HEK293T (cell line): ENCODE results near the gene ST8SIA6.

ENCODE experiments used
- CTCF ChIA-PET: fragments of 350-600 bp; formaldehyde crosslinking; extraction: SDS; loops from one replicate; lab custom pipeline; 2021; ENCODE audit warnings: antibody characterized with exemption, inconsistent platforms; lab: Yijun Ruan, JAX
- POLR2A ChIA-PET: fragments of 350-600 bp; formaldehyde crosslinking; extraction: SDS; loops from one replicate; lab custom pipeline; 2020; ENCODE audit warnings: antibody characterized with exemption, inconsistent platforms; lab: Yijun Ruan, JAX
- DNase-seq: peaks from one replicate; pipeline ENCODE4 v3.0.0; 2012; ENCODE audit warnings: mixed read lengths; ENCODE audit errors: extremely low spot score
- ARNT ChIP-seq: fragments of 450-650 bp; IDR thresholded peaks from 2 replicates; pipeline ENCODE4 v1.6.1; 2017; ENCODE audit warnings: mild to moderate bottlenecking
- BHLHE40 ChIP-seq: fragments of 450-650 bp; IDR thresholded peaks from 2 replicates; pipeline ENCODE4 v1.6.1; 2016; ENCODE audit warnings: mild to moderate bottlenecking, moderate library complexity, borderline replicate concordance
- CTBP1 ChIP-seq: fragments of 450-650 bp; IDR thresholded peaks from 2 replicates; pipeline ENCODE4 v1.6.1; 2016; ENCODE audit warnings: borderline replicate concordance
- ELF4 ChIP-seq: fragments of 450-650 bp; IDR thresholded peaks from 2 replicates; pipeline ENCODE4 v1.6.1; 2017; ENCODE audit warnings: antibody characterized with exemption
- FOXA1 ChIP-seq: fragments of 450-650 bp; IDR thresholded peaks from 2 replicates; pipeline ENCODE4 v1.6.1; 2016; ENCODE audit warnings: mild to moderate bottlenecking
- FOXK2 ChIP-seq: fragments of 450-650 bp; IDR thresholded peaks from 2 replicates; pipeline ENCODE4 v1.6.1; 2016; ENCODE audit warnings: mild to moderate bottlenecking
- FOXM1 ChIP-seq: fragments of 450-650 bp; IDR thresholded peaks from 2 replicates; pipeline ENCODE4 v1.6.1; 2017; ENCODE audit warnings: mild to moderate bottlenecking, borderline replicate concordance
- HDGF ChIP-seq: fragments of 450-650 bp; IDR thresholded peaks from 2 replicates; pipeline ENCODE4 v1.6.1; 2017; ENCODE audit warnings: antibody characterized with exemption, borderline replicate concordance
- L3MBTL2 ChIP-seq: fragments of 450-650 bp; conservative IDR thresholded peaks from 2 replicates; pipeline ENCODE4 v1.6.1; 2016; ENCODE audit warnings: mild to moderate bottlenecking
- LEF1 ChIP-seq: fragments of 450-650 bp; IDR thresholded peaks from 2 replicates; pipeline ENCODE4 v1.6.1; 2017; ENCODE audit warnings: mild to moderate bottlenecking, borderline replicate concordance
- NFRKB ChIP-seq: fragments of 450-650 bp; IDR thresholded peaks from 2 replicates; pipeline ENCODE4 v1.6.1; 2016; ENCODE audit warnings: mild to moderate bottlenecking, moderate library complexity
- SP1 ChIP-seq: fragments of 450-650 bp; IDR thresholded peaks from 2 replicates; pipeline ENCODE4 v1.6.1; 2017
- SUZ12 ChIP-seq: fragments of 450-650 bp; IDR thresholded peaks from 2 replicates; pipeline ENCODE4 v1.6.1; 2016; ENCODE audit warnings: mild to moderate bottlenecking
- TARDBP ChIP-seq: fragments of 450-650 bp; IDR thresholded peaks from 2 replicates; pipeline ENCODE4 v1.6.1; 2016
- ZNF384 ChIP-seq: fragments of 450-650 bp; IDR thresholded peaks from 2 replicates; pipeline ENCODE4 v1.6.1; 2016
- TF ChIP-seq, protein P1 (sequence below): fragments of 450-650 bp; IDR thresholded peaks from 2 replicates; pipeline ENCODE4 v1.6.1; 2016

ST8SIA6 gene

DNA sequence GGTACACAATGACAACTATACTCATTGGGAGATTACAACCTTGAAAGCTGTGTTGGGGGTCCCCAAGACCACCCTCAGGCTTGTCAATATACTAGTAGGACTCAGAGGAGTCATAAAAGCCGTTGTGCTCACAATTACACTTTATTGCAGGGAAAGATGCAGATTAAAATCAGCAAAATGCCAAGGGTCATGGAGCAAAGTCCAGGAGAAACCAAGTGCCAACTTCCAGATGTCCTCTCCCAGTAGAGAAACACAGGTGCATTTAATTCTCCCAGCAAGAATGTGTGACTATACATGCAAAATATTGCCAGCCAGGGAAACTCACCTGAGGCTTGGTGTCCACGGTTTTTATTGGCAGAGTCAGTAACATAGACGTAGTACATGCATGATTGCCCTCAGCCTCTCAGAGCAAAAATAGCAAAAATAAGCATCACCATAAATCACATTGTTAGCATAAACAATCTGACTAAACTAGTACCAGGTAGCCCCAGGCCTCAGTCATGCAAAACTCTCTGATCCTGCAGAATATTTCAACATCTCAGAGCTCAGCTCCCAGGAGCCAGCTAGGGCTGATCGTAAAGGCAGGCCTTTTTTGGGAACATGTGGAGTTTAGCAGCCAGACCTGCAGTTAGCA lies 175.7 kb downstream of the ST8SIA6 start:
- no peak for DNase-seq
- TF ChIP-seq CTBP1 (no peak), BHLHE40 (no peak), L3MBTL2 (no peak), LEF1 (no peak), SP1 (no peak), TARDBP (no peak)
- TF ChIP-seq, protein P1, sequence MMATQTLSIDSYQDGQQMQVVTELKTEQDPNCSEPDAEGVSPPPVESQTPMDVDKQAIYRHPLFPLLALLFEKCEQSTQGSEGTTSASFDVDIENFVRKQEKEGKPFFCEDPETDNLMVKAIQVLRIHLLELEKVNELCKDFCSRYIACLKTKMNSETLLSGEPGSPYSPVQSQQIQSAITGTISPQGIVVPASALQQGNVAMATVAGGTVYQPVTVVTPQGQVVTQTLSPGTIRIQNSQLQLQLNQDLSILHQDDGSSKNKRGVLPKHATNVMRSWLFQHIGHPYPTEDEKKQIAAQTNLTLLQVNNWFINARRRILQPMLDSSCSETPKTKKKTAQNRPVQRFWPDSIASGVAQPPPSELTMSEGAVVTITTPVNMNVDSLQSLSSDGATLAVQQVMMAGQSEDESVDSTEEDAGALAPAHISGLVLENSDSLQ = no peak
- POLR2A ChIA-PET = no interaction called here
- CTCF ChIA-PET = no interaction called here

- TF ChIP-seq CTBP1 (no peak), NFRKB (no peak), HDGF (no peak), ZNF384 (no peak), ELF4 (no peak), FOXA1 (no peak), FOXK2 (no peak), BHLHE40 (no peak), TARDBP (no peak), LEF1 (no peak), ARNT (no peak), SP1 (no peak), SUZ12 (no peak), L3MBTL2 (no peak), FOXM1 (no peak)
- TF ChIP-seq, protein P1 = no peak
- ChIA-PET POLR2A (no interaction called here), CTCF (interaction anchor here (0.5 kb wide), 1 partner anchor 64 kb away, joined by 3 read pairs; no protein-coding TSS in a partner anchor)
- no peak for DNase-seq
Measured at GRCh38 chr10:17276756-17277424, 177.5 kb downstream of the ST8SIA6 start.

- DNase-seq = no peak
- CTCF ChIA-PET = interaction anchor here (0.7 kb wide), 1 partner anchor 496 kb away, joined by 3 read pairs; no protein-coding TSS in a partner anchor
- POLR2A ChIA-PET = no interaction called here
Measured at GRCh38 chr10:17273403-17273802, 181.0 kb downstream of the ST8SIA6 start.

GRCh38 chr10:17272648-17273047 lies 181.7 kb downstream of the ST8SIA6 start:
- ChIA-PET CTCF (interaction anchor here (0.6 kb wide), 1 partner anchor 443 kb away, joined by 8 read pairs; no protein-coding TSS in a partner anchor), POLR2A (no interaction called here)
- TF ChIP-seq LEF1 (no peak), L3MBTL2 (no peak), CTBP1 (no peak), FOXK2 (no peak), TARDBP (no peak), FOXM1 (no peak), SUZ12 (no peak), ARNT (no peak), ELF4 (no peak), SP1 (no peak), ZNF384 (no peak)
- TF ChIP-seq, protein P1 = no peak
- no peak for DNase-seq

More at GRCh38 chr10:17273403-17273802, 181.0 kb downstream of the ST8SIA6 start:
- TF ChIP-seq L3MBTL2 = no peak
- TF ChIP-seq FOXM1 = no peak
- no peak for TF ChIP-seq SP1
- TF ChIP-seq TARDBP = no peak
- TF ChIP-seq ZNF384 = no peak
- no peak for TF ChIP-seq FOXK2
- TF ChIP-seq FOXA1 = no peak
- TF ChIP-seq SUZ12 = no peak
